Measurements from ENCODE around the gene RAB31.

The RAB31 gene

DNA sequence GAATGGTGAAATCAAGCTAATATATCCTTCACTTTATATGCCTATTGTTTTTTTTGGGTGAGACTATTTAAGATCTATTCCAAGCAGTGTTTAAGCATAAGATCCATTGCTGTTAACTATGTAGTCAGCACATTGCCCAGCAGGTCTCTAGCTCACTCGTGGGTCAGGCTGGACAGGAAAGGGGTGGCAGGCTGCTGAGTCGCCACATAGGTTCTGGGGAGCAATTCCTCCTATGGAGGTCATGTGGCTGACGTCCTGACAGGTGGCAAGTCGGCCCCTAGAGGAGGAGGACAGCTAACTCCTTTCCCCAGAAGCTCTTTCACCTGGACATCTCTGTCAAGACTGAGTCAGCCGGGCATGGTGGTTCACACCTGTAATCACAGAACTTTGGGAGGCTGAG is 13.9 kb upstream of the RAB31 start:
- no peak for DNase-seq (ENCODE audit: low read depth)

- DNase-seq (ENCODE audit: low read depth) = no peak
These were observed 13.1 kb upstream of the RAB31 start for GRCh38 chr18:9694952-9695495.

DNA sequence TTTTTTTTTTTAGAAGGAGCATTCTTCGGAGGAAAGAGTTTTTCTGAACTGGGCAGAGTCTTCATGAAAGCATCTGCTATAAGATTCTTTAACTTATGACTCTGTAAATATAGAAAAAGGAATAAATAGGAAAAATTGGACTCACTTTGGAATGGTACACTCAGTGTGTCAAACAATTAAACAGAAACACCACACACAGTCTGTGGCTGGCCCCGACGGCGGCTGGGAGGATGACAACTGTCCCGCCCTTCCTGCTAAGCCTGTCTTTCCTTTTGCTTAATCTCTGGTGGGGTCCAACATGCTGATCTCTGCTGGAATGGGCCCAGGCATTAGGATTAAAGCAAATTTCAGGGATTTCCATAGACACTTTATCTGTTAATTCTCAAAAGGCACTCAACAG is 12.5 kb upstream of the RAB31 start:
- no peak for DNase-seq (ENCODE audit: low read depth)

GRCh38 chr18:9696112-9696511 is 12.0 kb upstream of the RAB31 start:
- no peak for DNase-seq (ENCODE audit: low read depth)

- no peak for DNase-seq (ENCODE audit: low read depth)
These were observed 11.4 kb upstream of the RAB31 start for GRCh38 chr18:9696701-9697100.

GRCh38 chr18:9697121-9697520 is 11.0 kb upstream of the RAB31 start:
- DNase-seq (ENCODE audit: low read depth) = no peak

DNA sequence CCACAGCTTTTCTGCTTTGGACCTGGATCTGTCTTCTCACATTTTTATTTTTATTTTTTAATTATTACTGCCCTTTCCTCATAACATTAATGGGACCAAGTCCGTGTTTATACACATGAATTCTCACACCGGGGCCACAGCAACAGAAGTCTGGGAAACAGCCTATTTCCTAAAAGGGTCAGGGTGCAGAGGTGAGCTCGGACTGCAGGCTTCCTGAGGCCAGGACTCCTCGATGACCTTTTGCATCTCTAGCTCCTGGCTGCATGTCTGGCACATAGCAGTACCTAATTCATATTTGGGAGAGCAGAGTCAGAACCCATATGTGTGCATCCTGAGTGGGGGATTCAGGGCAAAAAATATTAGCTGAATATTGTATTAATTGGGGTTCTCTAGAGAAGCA is 9.6 kb upstream of the RAB31 start:
- no peak for DNase-seq (ENCODE audit: low read depth)

DNA sequence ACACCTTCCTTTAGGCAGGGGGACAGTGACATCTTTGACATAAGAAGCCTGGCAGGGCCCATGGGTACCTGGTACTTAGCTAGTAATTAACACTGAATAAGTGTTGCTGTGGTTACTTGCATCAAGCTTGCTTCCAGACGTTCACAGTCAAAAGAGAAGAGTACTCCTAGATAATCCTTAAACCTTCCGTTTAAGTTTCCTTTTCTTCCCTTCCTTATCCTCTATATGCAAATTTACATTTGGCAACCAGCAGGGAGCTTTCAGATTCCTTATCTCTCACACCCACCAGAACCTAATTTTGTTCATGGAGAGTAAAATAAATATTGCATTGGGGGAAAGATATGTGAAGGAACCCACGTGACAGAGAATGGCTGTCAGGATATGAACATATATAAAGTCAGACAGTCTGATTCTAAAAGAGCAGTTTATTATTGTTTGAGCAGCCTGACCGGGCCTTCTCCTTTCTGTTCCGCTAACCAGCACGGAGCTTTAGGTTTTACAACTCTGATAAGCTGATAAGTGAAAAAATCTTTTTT is 7.8 kb upstream of the RAB31 start:
- DNase-seq (ENCODE audit: low read depth) = no peak

- DNase-seq (ENCODE audit: low read depth) = no peak
These were observed 6.3 kb upstream of the RAB31 start for GRCh38 chr18:9701609-9702349.

DNA sequence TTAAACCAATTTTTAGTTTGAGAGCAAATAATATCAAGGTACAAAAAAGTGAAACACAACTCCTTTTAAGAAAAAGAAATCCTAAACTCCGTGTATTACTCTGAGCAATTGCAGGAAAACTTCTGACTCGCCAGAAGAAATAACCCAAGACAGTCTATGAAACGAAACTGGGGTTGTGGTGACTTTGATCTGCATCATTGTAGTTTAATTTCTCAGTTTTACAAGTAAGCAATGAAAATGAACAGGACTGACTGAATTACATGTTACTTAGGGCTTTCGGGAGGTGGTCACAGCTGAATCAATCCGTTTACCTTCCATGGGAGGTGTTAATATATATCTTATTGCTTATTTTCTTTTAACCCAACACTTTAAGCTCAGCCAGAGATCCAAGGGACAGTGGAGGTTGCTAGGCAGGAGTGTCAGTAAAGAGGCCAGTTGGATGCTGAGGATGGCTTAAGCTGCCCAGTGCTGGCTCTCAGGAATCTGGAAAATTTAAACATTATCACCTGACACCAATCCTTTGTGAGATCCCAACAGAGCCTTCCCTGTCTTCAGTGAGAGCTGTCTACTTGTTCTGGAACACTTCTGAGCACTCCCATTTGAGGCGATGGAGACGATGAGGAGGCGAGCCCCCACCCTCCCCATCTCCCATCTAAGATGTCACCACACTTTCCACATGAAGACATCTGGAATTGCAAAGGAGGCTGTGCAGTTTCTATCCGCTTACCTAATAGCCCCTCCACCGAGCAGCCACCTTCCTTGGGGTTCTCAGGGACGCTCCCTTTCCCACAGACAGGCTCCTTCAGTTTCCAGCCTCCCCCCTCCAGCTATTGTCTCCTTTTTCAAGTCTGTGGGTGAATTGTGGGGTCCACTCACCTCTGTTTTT is 3.6 kb upstream of the RAB31 start:
- no peak for DNase-seq (ENCODE audit: low read depth)

GRCh38 chr18:9705183-9705829 is 2.8 kb upstream of the RAB31 start:
- DNase-seq (ENCODE audit: low read depth) = no peak

DNA sequence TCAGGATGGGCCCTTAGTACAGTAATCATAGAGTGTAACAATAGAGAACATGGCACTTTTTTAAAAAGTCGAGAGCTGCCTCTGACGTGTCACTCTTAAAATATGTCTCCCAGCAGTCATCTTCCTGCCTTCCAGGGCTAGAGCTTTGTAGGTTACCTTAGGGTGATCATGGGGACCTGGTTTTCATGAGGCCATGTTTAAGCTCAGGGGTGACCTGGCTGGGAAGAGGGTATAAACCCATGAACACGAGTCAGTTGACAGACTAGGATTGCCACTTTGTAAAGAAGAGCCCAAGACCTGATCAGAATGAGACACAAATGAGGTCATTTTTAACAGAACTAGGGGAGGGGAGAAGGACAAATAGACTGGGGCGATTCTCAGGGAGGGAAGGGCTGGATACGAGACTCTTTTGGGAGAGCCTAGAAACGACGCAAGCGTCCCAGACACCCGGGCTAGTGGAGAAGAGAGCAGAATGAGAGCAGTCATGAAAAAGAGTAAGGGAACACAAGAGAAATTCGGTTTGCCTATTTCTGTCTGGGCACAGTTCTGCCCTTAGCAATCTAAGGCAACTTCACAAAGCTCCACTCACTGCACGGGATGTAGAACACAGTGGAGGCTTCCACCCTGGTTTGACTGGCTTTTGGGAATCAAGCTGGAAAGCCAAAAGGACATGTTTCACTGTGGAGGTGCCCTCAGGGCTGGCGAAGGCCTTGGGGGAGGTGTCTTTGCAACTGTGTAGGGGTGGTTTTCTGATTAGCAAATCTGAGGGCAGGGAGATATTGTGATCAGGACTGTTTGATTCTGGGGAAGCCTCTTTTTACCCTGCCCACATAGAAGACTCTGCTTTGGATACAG is 1.8 kb upstream of the RAB31 start:
- DNase-seq (ENCODE audit: low read depth) = no peak

- DNase-seq (ENCODE audit: low read depth) = no peak
These were observed 582 bp upstream of the RAB31 start for GRCh38 chr18:9707381-9708056.

DNA sequence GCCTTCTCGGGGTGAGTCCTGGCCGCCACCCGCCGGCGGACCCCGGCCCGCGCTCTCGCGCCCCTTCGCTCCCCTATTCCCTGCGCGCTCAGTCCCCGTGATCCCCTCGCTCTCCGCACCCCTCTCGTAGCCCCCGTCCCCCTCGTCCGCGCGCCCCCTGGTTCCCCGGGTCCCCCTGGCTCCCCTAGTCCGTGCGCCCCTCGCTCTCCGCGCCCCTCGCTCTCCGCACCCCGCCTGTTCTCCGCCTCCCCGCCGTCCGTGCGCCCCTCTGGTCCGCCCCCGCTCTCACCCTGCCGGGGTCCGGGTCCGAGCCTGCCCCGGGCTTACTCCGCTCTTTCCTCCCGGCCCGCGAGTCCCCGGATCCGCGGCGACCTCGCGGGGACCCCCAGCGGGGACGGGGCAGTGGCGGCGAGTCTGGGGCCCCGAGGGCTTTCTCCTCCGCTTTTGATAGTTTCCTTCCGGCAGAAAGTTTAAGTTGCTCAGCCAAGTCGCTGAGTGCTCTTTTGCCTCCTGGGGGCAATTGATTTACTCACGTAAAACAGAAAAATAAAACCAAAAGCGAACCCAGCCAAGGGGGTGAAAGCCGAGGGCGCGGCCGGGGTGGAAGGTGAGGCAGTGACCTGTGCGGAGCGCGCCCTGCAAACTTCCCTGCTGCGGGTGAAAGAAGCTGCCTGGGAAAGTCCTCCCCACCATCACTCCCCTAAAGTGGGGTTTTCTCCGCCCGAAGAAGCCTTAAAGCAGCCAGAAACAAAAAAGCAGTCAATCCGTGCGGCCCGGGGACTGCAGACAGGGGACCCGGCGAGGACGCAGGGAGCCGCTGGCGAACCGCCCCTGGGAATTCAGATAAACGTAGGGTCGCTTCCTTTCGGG is 568 bp downstream of the RAB31 start:
- no peak for DNase-seq (ENCODE audit: low read depth)

DNA sequence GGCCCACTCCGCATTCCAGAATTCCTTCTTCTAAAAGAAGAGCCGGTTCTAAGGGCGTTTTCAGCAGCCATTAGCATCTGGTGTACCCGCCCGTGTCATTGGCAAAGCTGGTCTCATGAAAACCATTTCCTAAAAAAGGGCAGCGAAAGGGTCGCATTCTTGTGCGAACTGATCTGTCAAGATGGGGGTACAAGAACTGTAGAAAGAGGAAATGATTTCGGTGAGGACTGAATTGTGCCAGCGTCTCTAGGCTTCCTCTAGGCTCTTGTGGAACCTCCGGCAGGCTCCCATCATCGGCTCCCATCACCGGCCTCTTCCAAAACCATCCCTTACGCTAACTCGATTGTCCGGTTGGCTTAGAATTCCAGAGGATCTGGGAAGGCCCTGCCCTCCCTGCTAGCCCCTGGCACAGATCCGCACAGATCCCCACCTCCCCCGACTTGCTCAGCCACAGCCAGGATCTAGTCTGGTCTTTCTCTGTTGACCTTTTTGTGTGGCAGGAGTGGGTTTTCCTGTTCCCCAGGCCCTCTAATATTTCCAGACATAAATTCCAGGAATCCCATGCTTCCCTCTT is 1.3 kb downstream of the RAB31 start:
- DNase-seq (ENCODE audit: low read depth) = no peak

- DNase-seq (ENCODE audit: low read depth) = no peak
These were observed 1.9 kb downstream of the RAB31 start for GRCh38 chr18:9710037-9710436.

- no peak for DNase-seq (ENCODE audit: low read depth)
These were observed 3.4 kb downstream of the RAB31 start for GRCh38 chr18:9711361-9712129.

GRCh38 chr18:9712130-9712577 is 4.1 kb downstream of the RAB31 start:
- no peak for DNase-seq (ENCODE audit: low read depth)

DNA sequence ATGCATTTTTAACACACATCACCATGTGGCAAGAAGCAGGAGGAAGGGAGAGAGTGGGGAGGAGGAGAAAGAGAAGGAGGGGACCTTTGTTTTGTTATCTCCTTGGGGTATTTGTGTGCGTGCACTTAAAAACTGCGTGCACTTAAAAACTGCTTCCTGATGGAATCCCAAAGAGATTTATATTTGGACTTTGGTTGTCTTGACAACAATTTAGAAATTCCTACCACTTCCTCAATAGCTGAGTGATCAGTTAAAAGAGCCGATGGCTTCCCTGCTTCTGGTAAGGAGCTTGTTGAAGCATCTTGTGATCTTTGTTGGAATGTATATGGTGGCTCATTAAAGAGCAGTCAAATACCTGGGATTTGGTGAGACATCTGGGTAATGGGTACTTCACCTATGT is 4.5 kb downstream of the RAB31 start:
- no peak for DNase-seq (ENCODE audit: low read depth)

Data from stimulated activated CD8-positive, alpha-beta memory T cell treated with anti-CD3 and anti-CD28 coated beads, Interleukin-7, amount 100 ng/mL, for 24 hours (primary cell).